Epithelial cell of proximal tubule (primary cell): Measurements from ENCODE around the gene UBA7. TPM values are rescaled to one million over a fixed set of nuclear protein-coding genes. Genes with fewer than 3 reads are reported as not detected.

Experiments
- DNase-seq: peaks from one replicate; pipeline ENCODE4 v3.0.0-alpha.2; 2011; ENCODE audit warnings: low read depth
- H3K4me3 ChIP-seq: 2 replicates; pipeline ENCODE4 v1.5.1; 2011; ENCODE audit warnings: low read depth, mild to moderate bottlenecking, low read length
- CTCF ChIP-seq: conservative IDR thresholded peaks from 2 replicates; pipeline ENCODE4 v1.5.1; 2012; ENCODE audit warnings: low read depth, mild to moderate bottlenecking, low read length
- total RNA-seq: library from RNA; depleted of rRNA; stranded (reverse); fragments of >200 nt; gene quantifications from 2 replicates; pipeline ENCODE4 v1.2.3, GENCODE V29; 2015

The UBA7 gene
- total RNA-seq, 1 donor from 2014 or later: 12.2 TPM

GRCh38 chr3:49805367-49805782 is 8.4 kb downstream of the UBA7 start:
- no peak overlapping the region for H3K4me3 ChIP-seq
- no peak for DNase-seq
- TF ChIP-seq CTCF: no peak

GRCh38 chr3:49804141-49805041 is 9.4 kb downstream of the UBA7 start:
- no peak for DNase-seq
- H3K4me3 ChIP-seq: no peak overlapping the region
- no peak for TF ChIP-seq CTCF

DNA sequence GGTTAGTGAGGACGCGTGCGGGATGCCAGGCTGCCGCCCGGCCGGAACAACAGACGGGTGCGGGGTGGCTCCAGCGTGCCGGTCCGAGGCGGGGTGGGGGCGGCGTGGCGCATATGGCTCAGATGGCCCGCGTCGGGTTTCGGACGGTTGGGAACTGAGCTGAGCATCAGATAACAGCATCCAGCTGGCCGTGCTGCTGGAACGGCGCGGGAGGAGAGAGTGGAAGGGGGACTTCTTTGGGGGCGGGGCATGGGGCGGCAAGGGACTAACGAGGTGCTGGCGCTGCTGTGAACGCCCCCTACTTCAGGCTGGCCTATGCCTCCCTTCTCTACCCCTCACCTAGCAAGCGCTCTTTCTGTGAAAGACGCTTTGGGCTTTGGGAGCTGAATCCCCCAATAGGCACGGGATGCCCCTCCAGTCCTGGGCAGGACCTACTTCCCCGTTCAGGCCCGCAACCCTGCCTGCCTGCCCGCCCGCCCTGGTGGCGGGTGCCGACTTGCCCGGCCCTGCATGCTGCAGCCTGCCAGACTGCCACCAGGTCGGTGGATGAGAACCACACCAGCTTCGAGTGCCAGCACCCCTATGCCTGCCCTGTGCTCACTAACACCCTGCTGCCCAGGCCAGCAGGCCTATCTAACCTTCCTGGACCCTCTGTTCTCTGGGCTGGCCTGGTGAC is 10.2 kb downstream of the UBA7 start:
- no peak for TF ChIP-seq CTCF
- no peak for DNase-seq
- H3K4me3 ChIP-seq: peak overlapping the region; percentile 93

GRCh38 chr3:49802719-49803464 is 10.9 kb downstream of the UBA7 start, which contains the start of gene INKA1:
Gene INKA1 (plus strand): TSS chr3:49803261. CDS start chr3:49803393, 132 bp downstream.
- H3K4me3 ChIP-seq: peak within 1 kb of the TSS; percentile 93
- no peak for DNase-seq
- peak; percentile 82 for TF ChIP-seq CTCF

DNA sequence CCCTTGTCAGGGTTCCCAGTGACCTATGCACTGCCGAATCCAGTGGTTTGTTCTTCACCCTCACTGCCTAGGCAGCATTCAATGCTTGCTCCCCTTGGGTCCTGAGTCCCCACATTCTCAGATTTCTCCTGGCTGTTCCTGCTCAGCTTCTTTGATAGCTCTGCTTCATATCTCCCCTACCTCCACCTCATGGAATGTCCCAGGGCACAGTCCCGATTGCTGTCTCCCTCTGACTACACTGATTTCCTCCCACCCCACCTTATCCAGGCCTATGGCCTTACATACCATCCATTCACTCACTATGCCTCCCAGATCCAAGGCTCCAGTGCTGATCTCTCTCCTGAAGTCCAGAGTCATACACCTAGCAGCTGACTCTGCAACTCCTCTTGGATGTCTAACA is 12.6 kb downstream of the UBA7 start:
- TF ChIP-seq CTCF: no peak
- no peak for DNase-seq
- no peak overlapping the region for H3K4me3 ChIP-seq

DNA sequence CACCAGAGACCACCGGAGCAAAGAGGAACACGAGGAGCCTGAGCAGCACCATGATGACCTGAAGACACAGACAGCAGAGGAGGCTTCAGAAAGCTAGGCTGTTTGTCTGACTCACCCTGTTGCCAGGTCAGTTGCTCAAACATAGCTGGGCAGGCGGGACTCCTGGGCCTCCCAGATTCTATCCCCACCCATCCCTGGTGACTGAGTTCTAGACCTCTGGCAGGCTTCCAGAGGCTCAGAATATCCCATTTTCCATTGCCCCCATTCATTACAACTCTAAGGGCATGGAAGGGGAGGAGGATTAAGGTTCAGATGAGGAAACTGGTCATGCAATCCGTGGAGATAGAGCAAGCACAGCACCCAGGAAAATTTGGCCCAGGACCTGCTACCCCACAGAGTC is 14.0 kb downstream of the UBA7 start, which contains the start of gene CDHR4:
Gene CDHR4 (minus strand): TSS at position 113 of the 400 bp plus-strand sequence. CDS start 61 bp downstream, at position 52.
- no peak for TF ChIP-seq CTCF
- peak; percentile 35 for DNase-seq
- no peak within 1 kb of the TSS for H3K4me3 ChIP-seq
